ENCODE data around the gene SUPT3H. TPM values are rescaled to one million over a fixed set of nuclear protein-coding genes. Genes with fewer than 3 reads are reported as not detected.

The SUPT3H gene
- polyA plus RNA-seq, 1 donor (not counting 4 experiments of a cell fraction or from before 2014, with no cell fraction given): 7.6 TPM

DNA sequence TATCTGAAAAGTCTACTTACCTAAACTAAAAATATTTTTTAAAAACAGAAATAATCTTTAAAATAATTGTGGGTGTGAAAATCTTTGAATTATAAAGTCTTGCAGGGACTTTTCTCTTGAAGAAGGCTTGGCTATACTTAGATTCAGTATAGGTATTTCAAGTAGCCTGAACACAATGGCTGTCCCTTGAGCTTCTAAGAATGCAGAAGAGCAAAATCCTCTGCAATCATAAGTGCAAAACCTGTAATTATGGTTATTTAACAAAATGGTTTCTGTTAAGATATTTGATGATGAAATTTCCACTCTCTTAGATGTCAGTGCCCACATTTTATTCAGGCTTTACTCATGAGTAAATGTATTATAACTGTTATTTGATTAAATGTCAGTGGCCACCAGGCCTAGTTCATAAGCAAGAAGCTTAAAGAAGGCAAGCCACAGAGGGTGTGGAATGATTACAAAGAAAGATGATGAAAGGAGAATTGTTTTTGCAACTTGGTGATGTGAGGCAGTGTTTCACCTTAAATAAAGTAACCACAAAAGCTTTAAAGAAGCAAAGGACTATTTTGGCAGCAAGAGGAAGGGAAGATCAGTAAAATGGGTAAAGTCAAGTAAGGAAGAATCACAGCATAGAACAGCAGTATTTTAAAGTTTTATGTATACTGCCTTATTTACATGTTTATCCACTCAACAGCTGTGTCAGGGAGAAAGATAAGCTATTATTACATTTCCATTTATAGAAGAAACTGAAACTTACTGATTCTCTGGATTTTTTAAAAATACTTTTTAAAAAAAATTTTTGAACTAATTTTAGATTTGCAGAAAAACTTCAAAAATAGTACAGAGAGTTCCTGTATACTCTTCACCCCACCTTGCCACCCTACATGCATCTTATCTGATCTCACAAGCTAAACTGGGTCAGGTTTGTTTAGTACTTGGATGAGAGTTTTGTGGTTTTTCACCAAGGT, 400.8 kb downstream of the SUPT3H start:
- H3K27me3 ChIP-seq (ENCODE audit: control insufficient read depth, extremely low read depth, insufficient read depth, low read length): no peaks in the 10 kb centered on the region
- no peaks in the 10 kb centered on the region for H3K9me1 ChIP-seq (ENCODE audit: control insufficient read depth, extremely low read depth, insufficient read depth, low read length)
- DNase-seq (ENCODE audit: low read depth, low spot score): no peak
- no peaks in the 10 kb centered on the region for H3K79me2 ChIP-seq (ENCODE audit: control insufficient read depth, insufficient read depth, low read length)
- no peak overlapping the region for H3K4me2 ChIP-seq (ENCODE audit: control insufficient read depth, extremely low read depth, insufficient read depth, low read depth, low read length)
- no peaks in the 10 kb centered on the region for H3K4me1 ChIP-seq (ENCODE audit: control insufficient read depth, extremely low read depth, insufficient read depth, low read length)
- H4K20me1 ChIP-seq (ENCODE audit: control insufficient read depth, extremely low read depth, insufficient read depth, low read length): no peaks in the 10 kb centered on the region
- H3K9ac ChIP-seq (ENCODE audit: control insufficient read depth, extremely low read depth, insufficient read depth, low read length): no peak overlapping the region
- peaks cover 2% of the 10 kb centered on the region for H3K9me3 ChIP-seq (ENCODE audit: control insufficient read depth, low read depth, low read length)
- no peak overlapping the region for H2AFZ ChIP-seq (ENCODE audit: control insufficient read depth, low read length)
- TF ChIP-seq EZH2 (IDR thresholded peaks at IDR 0.05; ENCODE audit: low read length) (no peak), CTCF (optimal IDR thresholded peaks at IDR 0.05 in 1 of 3, IDR thresholded peaks at IDR 0.05 in 1 of 3, conservative IDR thresholded peaks at IDR 0.05 in 1 of 3; ENCODE audit: extremely low read depth in 1 of 3, insufficient read depth in 2 of 3, low read length in 3 of 3) (no peak)
- dilution Hi-C loops (cut with MboI; ENCODE audit: extremely low pct_ligation_motif_present, low sequenced_read_pairs): no loop called here
- no peak for FAIRE-seq
- H3K4me3 ChIP-seq (ENCODE audit: control insufficient read depth in 2 of 3, extremely low read depth in 1 of 3, insufficient read depth in 2 of 3, low read depth in 1 of 3, low read length in 3 of 3): no peak overlapping the region
- H3K36me3 ChIP-seq (ENCODE audit: control insufficient read depth in 2 of 2, extremely low read depth in 1 of 2, insufficient read depth in 2 of 2, low read length in 2 of 2): no peaks in the 10 kb centered on the region
- H3K27ac ChIP-seq (ENCODE audit: control insufficient read depth, insufficient read depth, low read length): no peak overlapping the region

- DNase-seq (ENCODE audit: low read depth, low spot score) (no peak), FAIRE-seq (no peak)
- Histone ChIP-seq H3K27me3 (ENCODE audit: control insufficient read depth, extremely low read depth, insufficient read depth, low read length) (no peaks in the 10 kb centered on the region), H4K20me1 (ENCODE audit: control insufficient read depth, extremely low read depth, insufficient read depth, low read length) (no peaks in the 10 kb centered on the region), H3K27ac (ENCODE audit: control insufficient read depth, insufficient read depth, low read length) (no peak overlapping the region), H3K79me2 (ENCODE audit: control insufficient read depth, insufficient read depth, low read length) (no peaks in the 10 kb centered on the region), H3K36me3 (ENCODE audit: control insufficient read depth in 2 of 2, extremely low read depth in 1 of 2, insufficient read depth in 2 of 2, low read length in 2 of 2) (no peaks in the 10 kb centered on the region), H3K9me3 (ENCODE audit: control insufficient read depth, low read depth, low read length) (peaks cover 2% of the 10 kb centered on the region), H3K4me2 (ENCODE audit: control insufficient read depth, extremely low read depth, insufficient read depth, low read depth, low read length) (no peak overlapping the region), H3K9me1 (ENCODE audit: control insufficient read depth, extremely low read depth, insufficient read depth, low read length) (no peaks in the 10 kb centered on the region), H3K9ac (ENCODE audit: control insufficient read depth, extremely low read depth, insufficient read depth, low read length) (no peak overlapping the region), H2AFZ (ENCODE audit: control insufficient read depth, low read length) (no peak overlapping the region), H3K4me3 (ENCODE audit: control insufficient read depth in 2 of 3, extremely low read depth in 1 of 3, insufficient read depth in 2 of 3, low read depth in 1 of 3, low read length in 3 of 3) (no peak overlapping the region), H3K4me1 (ENCODE audit: control insufficient read depth, extremely low read depth, insufficient read depth, low read length) (no peaks in the 10 kb centered on the region)
- dilution Hi-C loops (cut with MboI; ENCODE audit: extremely low pct_ligation_motif_present, low sequenced_read_pairs): no loop called here
- TF ChIP-seq CTCF (optimal IDR thresholded peaks at IDR 0.05 in 1 of 3, IDR thresholded peaks at IDR 0.05 in 1 of 3, conservative IDR thresholded peaks at IDR 0.05 in 1 of 3; ENCODE audit: extremely low read depth in 1 of 3, insufficient read depth in 2 of 3, low read length in 3 of 3) (no peak), EZH2 (IDR thresholded peaks at IDR 0.05; ENCODE audit: low read length) (no peak)
Observed at GRCh38 chr6:44974511-44974910, 403.2 kb downstream of the SUPT3H start.
